GM12872 (cell line): Measurements from ENCODE around the gene MR1.

Experiments
- TF ChIP-seq, protein P1 (sequence below): IDR thresholded peaks from 3 replicates; pipeline ENCODE4 v1.5.1; 2011; ENCODE audit warnings: low read depth, mild to moderate bottlenecking, low read length, moderate library complexity; ENCODE audit not compliant: insufficient read depth

MR1 gene

DNA sequence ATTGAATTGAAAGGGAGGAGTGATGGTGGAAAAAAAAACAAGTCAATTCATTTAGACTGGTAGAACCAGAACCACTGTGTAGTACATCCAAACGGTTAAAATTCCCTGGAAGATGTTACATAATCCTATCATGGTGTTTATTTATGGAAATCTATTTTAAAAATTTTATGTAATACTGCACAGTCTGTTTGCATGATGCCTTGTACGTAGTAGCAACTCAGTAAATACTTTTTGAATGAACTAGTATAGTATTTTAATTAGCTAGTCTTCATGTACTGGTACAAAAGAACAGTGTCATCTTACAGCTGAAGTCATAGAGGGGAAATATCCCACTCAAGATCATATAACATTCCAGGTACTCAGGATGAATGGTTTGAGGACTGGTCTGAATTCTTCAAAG is 27.7 kb downstream of the MR1 start:
- TF ChIP-seq, protein P1, sequence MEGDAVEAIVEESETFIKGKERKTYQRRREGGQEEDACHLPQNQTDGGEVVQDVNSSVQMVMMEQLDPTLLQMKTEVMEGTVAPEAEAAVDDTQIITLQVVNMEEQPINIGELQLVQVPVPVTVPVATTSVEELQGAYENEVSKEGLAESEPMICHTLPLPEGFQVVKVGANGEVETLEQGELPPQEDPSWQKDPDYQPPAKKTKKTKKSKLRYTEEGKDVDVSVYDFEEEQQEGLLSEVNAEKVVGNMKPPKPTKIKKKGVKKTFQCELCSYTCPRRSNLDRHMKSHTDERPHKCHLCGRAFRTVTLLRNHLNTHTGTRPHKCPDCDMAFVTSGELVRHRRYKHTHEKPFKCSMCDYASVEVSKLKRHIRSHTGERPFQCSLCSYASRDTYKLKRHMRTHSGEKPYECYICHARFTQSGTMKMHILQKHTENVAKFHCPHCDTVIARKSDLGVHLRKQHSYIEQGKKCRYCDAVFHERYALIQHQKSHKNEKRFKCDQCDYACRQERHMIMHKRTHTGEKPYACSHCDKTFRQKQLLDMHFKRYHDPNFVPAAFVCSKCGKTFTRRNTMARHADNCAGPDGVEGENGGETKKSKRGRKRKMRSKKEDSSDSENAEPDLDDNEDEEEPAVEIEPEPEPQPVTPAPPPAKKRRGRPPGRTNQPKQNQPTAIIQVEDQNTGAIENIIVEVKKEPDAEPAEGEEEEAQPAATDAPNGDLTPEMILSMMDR = no peak

DNA sequence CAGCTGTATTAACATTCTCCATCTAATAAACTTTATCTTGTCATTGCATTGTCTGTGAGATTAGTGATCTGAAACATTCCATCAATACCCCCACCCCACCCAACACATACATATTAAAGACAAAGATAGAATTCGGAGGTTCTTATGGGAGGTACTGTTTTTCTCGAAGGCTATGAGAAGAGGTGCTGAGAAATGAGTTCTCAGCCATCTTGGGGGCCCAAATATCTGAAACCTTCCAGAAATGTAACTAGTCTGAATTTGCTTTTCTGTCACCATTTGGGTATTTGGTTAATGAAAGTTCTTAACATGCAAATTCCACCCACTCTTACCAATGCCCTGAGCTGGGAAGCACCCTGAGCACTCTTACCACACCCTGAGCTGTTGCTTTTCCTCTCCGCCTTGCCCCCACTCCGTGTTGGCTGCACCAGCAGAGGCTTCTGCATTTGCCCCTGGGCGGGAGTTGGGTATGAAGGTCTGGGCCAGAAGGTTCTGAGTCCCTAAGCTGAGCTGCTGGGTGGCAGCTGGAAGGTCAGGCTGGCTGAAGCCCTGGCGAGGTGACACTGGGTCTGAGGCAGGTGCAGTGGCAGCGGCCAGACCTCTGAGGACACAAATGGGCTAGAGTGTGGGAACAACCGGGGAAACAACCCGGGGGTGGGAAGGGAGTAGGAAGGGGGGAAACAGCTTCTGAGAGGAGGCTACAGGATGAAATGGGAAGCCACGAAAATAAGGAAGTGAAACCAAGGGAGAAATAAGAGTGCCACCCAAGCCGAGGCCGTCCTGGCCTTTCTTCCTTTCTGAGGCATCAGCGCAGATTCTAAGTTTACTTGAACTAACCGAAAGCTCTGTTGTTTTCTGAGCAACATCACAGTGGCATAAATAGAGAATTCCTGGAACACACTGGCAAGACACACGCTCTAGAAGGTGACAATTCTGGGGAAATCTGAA is 28.4 kb downstream of the MR1 start:
- TF ChIP-seq, protein P1 = no peak

DNA sequence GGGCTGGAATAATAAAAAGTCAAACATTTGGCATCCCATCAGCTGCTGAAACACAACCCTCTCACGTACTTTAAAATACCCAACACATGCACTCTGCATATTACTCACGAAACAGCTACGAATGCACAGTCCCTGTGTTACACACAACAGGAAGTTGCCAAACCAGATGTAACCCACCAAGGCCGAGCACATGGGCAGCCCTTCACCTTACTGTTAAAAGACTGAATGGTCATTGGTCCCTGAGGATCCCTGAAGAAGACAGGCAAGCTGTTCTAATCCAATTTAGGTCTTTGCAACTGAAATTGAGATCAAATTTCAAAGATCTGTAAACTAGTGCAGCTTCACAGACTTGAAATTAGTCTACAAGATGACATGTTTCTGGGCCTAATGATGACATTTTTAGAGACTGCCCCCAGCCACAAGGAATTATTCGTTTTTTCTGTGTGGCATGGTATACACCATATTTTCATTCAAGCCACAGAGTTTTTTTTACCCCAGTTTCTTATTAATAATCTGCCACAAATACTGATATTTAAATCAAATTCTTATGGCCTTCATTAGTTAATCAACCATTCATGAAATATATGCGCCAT is 29.1 kb downstream of the MR1 start:
- TF ChIP-seq, protein P1 = no peak

DNA sequence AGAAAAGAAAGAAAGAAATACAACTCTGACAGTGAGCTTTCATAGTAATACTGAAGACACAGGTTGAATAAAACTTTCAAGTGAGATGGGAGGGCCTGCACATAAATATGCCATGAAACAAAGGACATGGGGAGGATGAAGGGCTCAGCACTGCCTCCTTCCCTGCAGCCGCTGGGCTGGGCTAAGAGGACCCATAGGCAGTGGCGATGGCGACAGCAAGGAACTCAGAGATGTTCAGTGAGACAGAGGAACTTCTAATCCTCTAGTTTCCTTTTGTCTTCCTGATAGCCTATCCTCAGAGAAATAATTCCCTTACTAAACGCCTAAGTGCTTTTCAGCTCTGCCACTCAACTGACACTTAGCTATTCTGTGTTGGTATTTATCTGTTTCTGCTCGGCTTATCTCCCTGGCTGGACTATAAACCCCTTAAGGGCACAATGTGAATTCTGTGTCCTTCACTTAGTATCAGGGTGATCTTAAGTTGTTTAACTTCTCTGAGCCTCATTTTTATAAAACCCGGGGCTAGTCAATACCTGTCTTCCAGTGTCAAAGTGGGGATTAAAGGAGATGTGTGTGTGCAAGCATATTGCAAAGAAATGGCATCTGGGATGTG is 30.3 kb downstream of the MR1 start:
- TF ChIP-seq, protein P1 = no peak

DNA sequence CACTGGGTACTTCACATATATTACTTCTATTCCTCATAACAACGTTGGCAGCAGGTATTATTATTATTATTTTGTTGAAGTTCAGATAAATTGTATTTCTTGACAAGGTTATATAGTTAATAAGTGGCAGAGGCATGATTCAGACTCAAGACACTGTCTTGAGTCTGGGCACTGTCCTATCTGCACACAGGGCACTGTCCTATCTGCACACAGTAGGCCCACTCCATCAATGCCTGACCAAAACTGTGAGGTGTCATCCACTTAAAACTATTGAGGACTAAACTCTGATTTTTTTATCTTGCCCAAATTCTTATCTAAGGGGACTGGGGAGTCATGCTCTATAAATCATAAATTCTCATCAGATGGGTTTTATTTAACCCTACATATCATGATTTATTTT is 30.9 kb downstream of the MR1 start:
- TF ChIP-seq, protein P1 = no peak

DNA sequence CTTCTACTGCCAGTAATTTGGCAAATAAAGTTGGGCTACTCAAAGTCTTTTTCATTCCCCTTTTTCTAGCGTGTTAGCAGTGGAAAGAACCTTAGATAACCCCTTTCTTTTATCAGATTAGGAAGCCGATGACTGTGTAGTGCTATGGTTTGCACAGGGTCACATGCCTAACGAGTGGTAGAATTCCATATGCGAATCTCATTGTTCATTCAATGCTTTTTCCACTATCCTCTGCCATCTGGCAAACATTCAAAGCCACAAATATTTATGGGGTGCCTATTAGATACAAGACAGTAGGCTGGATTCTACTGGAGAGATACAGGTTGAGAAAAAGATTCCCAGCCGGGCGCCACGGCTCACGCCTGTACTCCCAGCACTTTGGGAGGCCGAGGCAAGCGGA is 39.9 kb downstream of the MR1 start:
- TF ChIP-seq, protein P1 = no peak

DNA sequence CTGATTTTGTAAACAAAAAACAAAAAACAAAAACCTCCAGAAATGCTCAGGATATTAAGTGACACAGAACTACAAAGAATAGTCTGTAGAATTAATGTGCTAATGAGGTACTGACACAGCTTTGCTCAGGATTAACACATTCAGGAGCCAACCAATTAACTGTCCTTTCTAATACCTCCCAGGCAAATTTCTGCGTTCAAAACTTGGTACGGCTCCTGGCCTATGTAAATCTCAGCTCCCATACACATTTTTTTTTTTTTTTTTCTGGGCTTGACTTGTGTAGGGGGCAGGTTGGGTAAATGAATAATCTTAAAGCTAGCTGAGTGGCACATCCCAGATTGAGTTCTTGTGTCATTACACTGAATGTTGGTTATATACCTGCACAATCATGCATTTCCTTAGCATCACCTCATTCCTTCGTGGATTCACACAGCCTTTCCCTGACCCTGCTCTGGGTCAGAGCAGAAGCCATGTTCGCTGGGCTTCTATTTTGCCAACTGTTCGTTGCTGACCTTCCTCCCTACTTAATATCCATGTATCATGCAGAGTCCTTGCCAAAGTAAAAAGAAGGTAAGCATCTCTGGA is 42.1 kb downstream of the MR1 start:
- TF ChIP-seq, protein P1 = no peak
